Calu3 (cell line): ENCODE measurements around the gene ESF1. TPM values are rescaled to one million over a fixed set of nuclear protein-coding genes. Genes with fewer than 3 reads are reported as not detected.

Source experiments
- Bru-seq: library from RNA; stranded (reverse); fragments of 400-500 nt; gene quantifications from one replicate; lab custom pipeline; 2021; lab: Mats Ljungman, UMichigan
- BruChase-seq, 2 experiments: library from RNA; stranded (reverse); fragments of 400-500 nt; gene quantifications; one replicate each; lab custom pipeline; 2021; lab: Mats Ljungman, UMichigan
- BruUV-seq: library from RNA; stranded (reverse); fragments of 400-500 nt; replicated peaks from 2 replicates; lab custom pipeline; 2021; lab: Mats Ljungman, UMichigan
- CTCF ChIA-PET: fragments of 300-600 bp; sonication (Branson Sonifier 250); formaldehyde crosslinking; loops from one replicate; lab custom pipeline; 2022; ENCODE audit warnings: antibody characterized with exemption; lab: Charles Lee
- DNase-seq: peaks from one replicate; pipeline ENCODE4 v3.0.0; 2022
- H3K27ac Mint-ChIP-seq: one replicate; pipeline ENCODE4 v1.8.0; 2022; ENCODE audit warnings: mixed read lengths; ENCODE audit not compliant: unreplicated experiment
- H3K27me3 Mint-ChIP-seq: one replicate; pipeline ENCODE4 v1.8.0; 2022; ENCODE audit warnings: mixed read lengths; ENCODE audit not compliant: unreplicated experiment
- H3K36me3 Mint-ChIP-seq: one replicate; pipeline ENCODE4 v1.8.0; 2022; ENCODE audit warnings: mild to moderate bottlenecking, moderate library complexity, mixed read lengths; ENCODE audit not compliant: insufficient read depth, unreplicated experiment
- H3K4me1 Mint-ChIP-seq: one replicate; pipeline ENCODE4 v1.8.0; 2022; ENCODE audit warnings: mild to moderate bottlenecking, low read depth, mixed read lengths; ENCODE audit not compliant: unreplicated experiment
- H3K4me3 Mint-ChIP-seq: one replicate; pipeline ENCODE4 v1.8.0; 2022; ENCODE audit warnings: mild to moderate bottlenecking, low read depth, moderate library complexity, mixed read lengths; ENCODE audit not compliant: unreplicated experiment
- H3K9me3 Mint-ChIP-seq: one replicate; pipeline ENCODE4 v1.8.0; 2022; ENCODE audit warnings: low read depth, mixed read lengths; ENCODE audit not compliant: unreplicated experiment
- intact Hi-C: fragments of 100-400 bp; cut with micrococcal nuclease; formaldehyde crosslinking; loops from one replicate; pipeline ENCODE4 v1.10.0; 2022; ENCODE audit not compliant: unreplicated experiment
- long read RNA-seq: library from polyadenylated mRNA; stranded (forward); transcript quantifications from one replicate; pipeline ENCODE4 v2.0.0, GENCODE V29; 2022
- total RNA-seq: library from RNA; stranded (reverse); gene quantifications from 2 replicates; pipeline ENCODE4 v1.2.3, GENCODE V29; 2022
- TF ChIP-seq, protein P1 (sequence below): fragments of 200-600 bp; IDR thresholded peaks from one replicate; pipeline ENCODE4 v1.8.0; 2022; ENCODE audit warnings: antibody characterized with exemption; ENCODE audit not compliant: unreplicated experiment

Gene ESF1, protein sequence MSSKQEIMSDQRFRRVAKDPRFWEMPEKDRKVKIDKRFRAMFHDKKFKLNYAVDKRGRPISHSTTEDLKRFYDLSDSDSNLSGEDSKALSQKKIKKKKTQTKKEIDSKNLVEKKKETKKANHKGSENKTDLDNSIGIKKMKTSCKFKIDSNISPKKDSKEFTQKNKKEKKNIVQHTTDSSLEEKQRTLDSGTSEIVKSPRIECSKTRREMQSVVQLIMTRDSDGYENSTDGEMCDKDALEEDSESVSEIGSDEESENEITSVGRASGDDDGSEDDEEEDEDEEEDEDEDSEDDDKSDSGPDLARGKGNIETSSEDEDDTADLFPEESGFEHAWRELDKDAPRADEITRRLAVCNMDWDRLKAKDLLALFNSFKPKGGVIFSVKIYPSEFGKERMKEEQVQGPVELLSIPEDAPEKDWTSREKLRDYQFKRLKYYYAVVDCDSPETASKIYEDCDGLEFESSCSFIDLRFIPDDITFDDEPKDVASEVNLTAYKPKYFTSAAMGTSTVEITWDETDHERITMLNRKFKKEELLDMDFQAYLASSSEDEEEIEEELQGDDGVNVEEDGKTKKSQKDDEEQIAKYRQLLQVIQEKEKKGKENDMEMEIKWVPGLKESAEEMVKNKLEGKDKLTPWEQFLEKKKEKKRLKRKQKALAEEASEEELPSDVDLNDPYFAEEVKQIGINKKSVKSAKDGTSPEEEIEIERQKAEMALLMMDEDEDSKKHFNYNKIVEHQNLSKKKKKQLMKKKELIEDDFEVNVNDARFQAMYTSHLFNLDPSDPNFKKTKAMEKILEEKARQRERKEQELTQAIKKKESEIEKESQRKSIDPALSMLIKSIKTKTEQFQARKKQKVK
- 14.7 and 15.1 TPM in 2 replicates for total RNA-seq
- percentile 77 among the genes with signal in this experiment for Bru-seq, nascent RNA
- BruChase-seq, experiment 1, labeled RNA remaining after a 6-hour chase = percentile 72 among the genes with signal in this experiment
- percentile 69 among the genes with signal in this experiment for BruChase-seq, experiment 2, labeled RNA remaining after a 2-hour chase
- long read RNA-seq, partial matches to known transcripts = 8 of 20 reads
- long read RNA-seq, other reads (novel, unspliced or antisense) = 12 of 20 reads

DNA sequence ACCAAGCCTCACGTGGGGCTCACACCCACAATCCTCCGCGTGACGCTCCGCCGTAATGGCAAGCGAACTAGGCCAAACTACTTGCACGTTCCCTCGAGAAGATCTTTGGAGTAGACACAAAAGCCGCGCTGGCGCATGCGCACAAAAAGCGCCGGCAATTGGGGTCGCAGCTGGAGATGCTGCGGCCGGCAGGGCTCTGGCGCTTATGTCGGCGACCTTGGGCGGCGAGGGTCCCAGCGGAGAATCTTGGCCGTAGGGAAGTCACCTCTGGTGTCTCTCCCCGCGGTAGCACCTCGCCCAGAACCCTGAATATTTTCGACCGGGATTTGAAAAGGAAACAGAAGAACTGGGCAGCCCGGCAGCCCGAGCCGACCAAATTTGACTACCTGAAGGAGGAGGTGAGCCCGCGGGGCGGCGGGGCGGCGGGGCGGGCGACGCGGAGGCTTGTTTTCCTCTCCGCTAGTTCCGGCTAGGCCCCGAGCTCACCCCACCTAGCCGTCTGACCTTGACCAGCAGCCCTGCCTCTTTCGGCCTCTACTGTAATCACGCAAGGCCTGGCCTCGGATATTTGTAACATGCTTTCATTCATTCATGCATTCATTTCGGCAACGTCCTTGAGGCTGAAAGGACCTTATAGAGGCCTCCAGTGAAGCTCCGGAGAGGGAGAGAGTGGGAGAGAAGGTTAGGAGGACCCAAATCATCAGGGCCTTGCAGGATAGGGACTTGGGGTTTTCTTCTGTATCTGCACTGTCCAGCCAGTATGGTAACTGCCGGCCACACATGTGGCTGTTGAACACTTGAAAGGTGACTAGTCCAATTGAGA, at the start of gene ESF1, which contains the start of gene NDUFAF5:
Gene ESF1 (minus strand): TSS at position 27 of the 823 bp plus-strand sequence. CDS start 1,779 bp downstream, outside the sequence.
Gene NDUFAF5 (plus strand): TSS at position 136 of the 823 bp plus-strand sequence. CDS start 41 bp downstream, at position 177.
- intact Hi-C loops = no loop called here
- CTCF ChIA-PET = interaction anchor here (0.6 to 1.6 kb wide), 5 partner anchors 10 to 222 kb away, joined by 3 to 10 read pairs (median 3); partner anchors contain the start of gene MACROD2
- no peaks in the 10 kb centered on the region for H3K9me3 Mint-ChIP-seq
- H3K4me3 Mint-ChIP-seq = peak within 1 kb of the TSS; percentile 98
- H3K27ac Mint-ChIP-seq = peak within 1 kb of the TSS; percentile 98
- DNase-seq = peak; percentile 84
- H3K4me1 Mint-ChIP-seq = peaks cover 20% of the 10 kb centered on the region
- H3K27me3 Mint-ChIP-seq = no peaks in the 10 kb centered on the region
- TF ChIP-seq, protein P1, sequence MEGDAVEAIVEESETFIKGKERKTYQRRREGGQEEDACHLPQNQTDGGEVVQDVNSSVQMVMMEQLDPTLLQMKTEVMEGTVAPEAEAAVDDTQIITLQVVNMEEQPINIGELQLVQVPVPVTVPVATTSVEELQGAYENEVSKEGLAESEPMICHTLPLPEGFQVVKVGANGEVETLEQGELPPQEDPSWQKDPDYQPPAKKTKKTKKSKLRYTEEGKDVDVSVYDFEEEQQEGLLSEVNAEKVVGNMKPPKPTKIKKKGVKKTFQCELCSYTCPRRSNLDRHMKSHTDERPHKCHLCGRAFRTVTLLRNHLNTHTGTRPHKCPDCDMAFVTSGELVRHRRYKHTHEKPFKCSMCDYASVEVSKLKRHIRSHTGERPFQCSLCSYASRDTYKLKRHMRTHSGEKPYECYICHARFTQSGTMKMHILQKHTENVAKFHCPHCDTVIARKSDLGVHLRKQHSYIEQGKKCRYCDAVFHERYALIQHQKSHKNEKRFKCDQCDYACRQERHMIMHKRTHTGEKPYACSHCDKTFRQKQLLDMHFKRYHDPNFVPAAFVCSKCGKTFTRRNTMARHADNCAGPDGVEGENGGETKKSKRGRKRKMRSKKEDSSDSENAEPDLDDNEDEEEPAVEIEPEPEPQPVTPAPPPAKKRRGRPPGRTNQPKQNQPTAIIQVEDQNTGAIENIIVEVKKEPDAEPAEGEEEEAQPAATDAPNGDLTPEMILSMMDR = no peak
- BruUV-seq = no TSS peak
- H3K36me3 Mint-ChIP-seq = peaks cover 26% of the 10 kb centered on the region

DNA sequence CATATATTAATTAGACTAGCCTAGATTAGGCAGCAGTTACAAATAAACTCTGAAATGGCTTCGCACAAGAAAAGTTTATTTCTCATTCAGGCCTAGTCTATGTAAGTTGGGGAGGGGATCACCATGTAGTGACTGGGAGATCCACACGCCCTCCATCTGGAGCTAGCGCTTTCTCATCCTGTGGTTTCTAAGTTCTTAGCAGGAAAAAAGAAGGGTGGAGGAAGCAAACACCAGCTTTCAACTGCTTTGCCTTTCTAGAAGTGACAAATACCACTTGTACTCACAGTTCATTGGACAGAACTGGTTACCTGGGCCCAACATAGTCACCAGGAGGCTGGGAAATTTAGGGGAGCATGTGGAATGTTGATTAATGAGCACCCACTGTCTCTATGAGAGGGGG, 46.8 kb upstream of the ESF1 start:
- TF ChIP-seq, protein P1 = no peak
- no TSS peak for BruUV-seq
- Mint-ChIP-seq H3K4me3 (no peak overlapping the region), H3K9me3 (no peaks in the 10 kb centered on the region), H3K4me1 (no peaks in the 10 kb centered on the region), H3K36me3 (no peaks in the 10 kb centered on the region), H3K27me3 (no peaks in the 10 kb centered on the region), H3K27ac (no peak overlapping the region)
- no peak for DNase-seq
- CTCF ChIA-PET = no interaction called here
- intact Hi-C loops = no loop called here

DNA sequence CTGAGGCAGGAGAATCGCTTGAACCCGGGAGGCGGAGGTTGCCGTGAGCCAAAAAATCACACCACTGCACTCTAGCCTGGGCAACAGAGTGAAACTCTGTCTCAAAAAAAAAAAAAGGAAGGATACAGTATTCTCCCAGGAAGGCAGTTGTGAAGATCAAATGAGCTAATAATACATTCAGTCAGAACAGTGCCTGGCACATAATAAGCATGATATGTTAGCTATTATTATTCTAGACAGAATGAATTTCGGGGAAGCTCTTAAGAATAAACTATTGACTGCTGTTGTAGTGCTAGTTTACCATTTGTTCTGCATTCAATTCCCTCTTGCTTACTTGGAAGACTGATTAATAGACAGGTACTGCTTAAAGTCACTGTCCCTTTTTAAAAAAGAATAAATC, 40.7 kb upstream of the ESF1 start:
- Mint-ChIP-seq H3K4me3 (no peak overlapping the region), H3K27ac (no peak overlapping the region), H3K36me3 (no peaks in the 10 kb centered on the region), H3K9me3 (no peaks in the 10 kb centered on the region), H3K27me3 (no peaks in the 10 kb centered on the region), H3K4me1 (no peaks in the 10 kb centered on the region)
- CTCF ChIA-PET = interaction anchor here (0.7 kb wide), 1 partner anchor 25 kb away, joined by 3 read pairs; no protein-coding TSS in a partner anchor
- TF ChIP-seq, protein P1 = no peak
- no peak for DNase-seq
- intact Hi-C loops = no loop called here
- no TSS peak for BruUV-seq
